Ectodermal cell (in vitro differentiated cells): Measurements from ENCODE around the gene SDS.

Experiments
- H3K27ac ChIP-seq: 2 replicates; pipeline ENCODE4 v1.7.0; 2013; ENCODE audit warnings: mild to moderate bottlenecking, low read depth, low read length; ENCODE audit not compliant: insufficient read depth, poor library complexity, severe bottlenecking
- H3K27me3 ChIP-seq: 2 replicates; pipeline ENCODE4 v1.7.0; 2013; ENCODE audit warnings: mild to moderate bottlenecking, low read length; ENCODE audit not compliant: insufficient read depth, control insufficient read depth, poor library complexity, severe bottlenecking
- H3K36me3 ChIP-seq: one replicate; pipeline ENCODE4 v1.7.0; 2013; ENCODE audit warnings: low read length; ENCODE audit not compliant: control insufficient read depth, insufficient read depth
- H3K4me1 ChIP-seq: one replicate; pipeline ENCODE4 v1.7.0; 2013; ENCODE audit warnings: low read length; ENCODE audit not compliant: control insufficient read depth, insufficient read depth
- H3K4me3 ChIP-seq: 2 replicates; pipeline ENCODE4 v1.7.0; 2013; ENCODE audit warnings: low read depth, low read length, control low read depth; ENCODE audit not compliant: insufficient read depth
- H3K9me3 ChIP-seq: 2 replicates; pipeline ENCODE4 v1.7.0; 2013; ENCODE audit warnings: mild to moderate bottlenecking, low read length, moderate library complexity; ENCODE audit not compliant: control insufficient read depth
- WGBS, 2 experiments: methylation state at CpG; one replicate each; pipeline ENCODE4 v1.1.7; 2013; ENCODE audit warnings: missing lambda C conversion rate in 2 of 2; 5-methylcytosine and 5-hydroxymethylcytosine counted together

SDS gene

GRCh38 chr12:113440336-113440735 is 36.6 kb upstream of the SDS start:
- Histone ChIP-seq H3K4me3 (no peak overlapping the region), H3K4me1 (no peaks in the 10 kb centered on the region), H3K27me3 (no peaks in the 10 kb centered on the region), H3K36me3 (no peaks in the 10 kb centered on the region), H3K27ac (no peak overlapping the region), H3K9me3 (no peaks in the 10 kb centered on the region)
- 86 to 93% methylated on average over 7 of the region's 7 CpGs for WGBS, 2 experiments

- Histone ChIP-seq H3K27ac (no peak overlapping the region), H3K4me3 (no peak overlapping the region), H3K4me1 (no peaks in the 10 kb centered on the region), H3K36me3 (no peaks in the 10 kb centered on the region), H3K27me3 (no peaks in the 10 kb centered on the region), H3K9me3 (no peaks in the 10 kb centered on the region)
- 49 to 50% methylated on average over 8 of the region's 8 CpGs for WGBS, 2 experiments
These were observed 35.9 kb upstream of the SDS start for GRCh38 chr12:113439606-113440030.

DNA sequence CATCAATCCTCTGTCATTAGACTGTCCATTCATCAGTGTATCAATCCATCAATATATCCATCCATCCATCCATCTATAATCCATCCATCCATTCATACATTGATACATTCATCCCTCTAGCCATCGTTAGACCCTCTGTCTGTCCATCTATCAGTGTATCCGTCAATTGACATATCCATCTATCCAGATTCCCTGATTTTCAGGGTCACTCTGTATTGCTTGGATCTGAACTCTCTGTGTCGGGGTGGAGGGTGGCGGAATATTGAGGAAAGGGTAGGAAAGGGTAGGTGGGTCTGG is 35.6 kb upstream of the SDS start:
- Histone ChIP-seq H3K27me3 (no peaks in the 10 kb centered on the region), H3K36me3 (no peaks in the 10 kb centered on the region), H3K27ac (no peak overlapping the region), H3K4me3 (no peak overlapping the region), H3K9me3 (no peaks in the 10 kb centered on the region), H3K4me1 (no peaks in the 10 kb centered on the region)
- WGBS, 2 experiments = 46 to 54% methylated on average over 4 of the region's 4 CpGs

- no peak overlapping the region for H3K4me3 ChIP-seq
- no peaks in the 10 kb centered on the region for H3K36me3 ChIP-seq
- H3K9me3 ChIP-seq = no peaks in the 10 kb centered on the region
- H3K4me1 ChIP-seq = no peaks in the 10 kb centered on the region
- H3K27ac ChIP-seq = no peak overlapping the region
- H3K27me3 ChIP-seq = no peaks in the 10 kb centered on the region
- 86 to 88% methylated on average over 4 of the region's 4 CpGs for WGBS, 2 experiments
These were observed 35.0 kb upstream of the SDS start for GRCh38 chr12:113438523-113439300.

DNA sequence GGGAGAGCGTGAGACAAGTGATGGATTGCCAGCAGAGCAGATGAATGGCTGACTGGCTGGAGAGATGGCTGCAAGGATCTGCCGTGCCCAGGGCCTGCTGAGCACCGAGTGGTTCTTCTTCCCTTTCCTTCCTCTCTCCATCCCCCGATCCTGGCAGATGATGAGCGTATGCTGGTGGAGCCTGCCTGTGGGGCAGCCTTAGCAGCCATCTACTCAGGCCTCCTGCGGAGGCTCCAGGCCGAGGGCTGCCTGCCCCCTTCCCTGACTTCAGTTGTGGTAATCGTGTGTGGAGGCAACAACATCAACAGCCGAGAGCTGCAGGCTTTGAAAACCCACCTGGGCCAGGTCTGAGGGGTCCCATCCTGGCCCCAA is 34.0 kb upstream of the SDS start:
- no peaks in the 10 kb centered on the region for H3K36me3 ChIP-seq
- H3K27ac ChIP-seq = no peak overlapping the region
- no peaks in the 10 kb centered on the region for H3K27me3 ChIP-seq
- H3K4me3 ChIP-seq = no peak overlapping the region
- H3K4me1 ChIP-seq = no peaks in the 10 kb centered on the region
- H3K9me3 ChIP-seq = no peaks in the 10 kb centered on the region
- WGBS, 2 experiments = 70 to 79% methylated on average over 9 of the region's 9 CpGs

- 87 to 88% methylated on average over 6 of the region's 6 CpGs for WGBS, 2 experiments
- Histone ChIP-seq H3K36me3 (no peaks in the 10 kb centered on the region), H3K27ac (no peak overlapping the region), H3K27me3 (no peaks in the 10 kb centered on the region), H3K4me3 (no peak overlapping the region), H3K4me1 (no peaks in the 10 kb centered on the region), H3K9me3 (no peaks in the 10 kb centered on the region)
These were observed 33.5 kb upstream of the SDS start for GRCh38 chr12:113436993-113437728.

DNA sequence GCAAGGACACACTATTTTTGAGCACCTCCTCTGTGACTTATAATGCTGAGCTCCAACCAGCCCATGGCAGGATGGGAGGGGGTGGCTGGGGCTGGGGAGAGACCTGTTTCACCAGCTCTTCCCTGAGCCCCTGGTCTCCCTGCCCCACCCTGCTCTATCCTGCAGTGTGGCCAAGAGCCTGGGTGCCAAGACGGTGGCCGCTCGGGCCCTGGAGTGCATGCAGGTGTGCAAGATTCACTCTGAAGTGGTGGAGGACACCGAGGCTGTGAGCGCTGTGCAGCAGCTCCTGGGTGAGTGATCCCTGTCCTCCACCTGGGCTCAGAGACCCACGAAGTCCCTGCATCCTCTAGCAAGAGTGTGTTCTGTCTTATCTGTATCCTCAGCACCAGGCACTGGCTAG is 32.9 kb upstream of the SDS start:
- Histone ChIP-seq H3K36me3 (no peaks in the 10 kb centered on the region), H3K9me3 (no peaks in the 10 kb centered on the region), H3K27me3 (no peaks in the 10 kb centered on the region), H3K4me3 (no peak overlapping the region), H3K27ac (no peak overlapping the region), H3K4me1 (no peaks in the 10 kb centered on the region)
- 93 to 95% methylated on average over 6 of the region's 6 CpGs for WGBS, 2 experiments

DNA sequence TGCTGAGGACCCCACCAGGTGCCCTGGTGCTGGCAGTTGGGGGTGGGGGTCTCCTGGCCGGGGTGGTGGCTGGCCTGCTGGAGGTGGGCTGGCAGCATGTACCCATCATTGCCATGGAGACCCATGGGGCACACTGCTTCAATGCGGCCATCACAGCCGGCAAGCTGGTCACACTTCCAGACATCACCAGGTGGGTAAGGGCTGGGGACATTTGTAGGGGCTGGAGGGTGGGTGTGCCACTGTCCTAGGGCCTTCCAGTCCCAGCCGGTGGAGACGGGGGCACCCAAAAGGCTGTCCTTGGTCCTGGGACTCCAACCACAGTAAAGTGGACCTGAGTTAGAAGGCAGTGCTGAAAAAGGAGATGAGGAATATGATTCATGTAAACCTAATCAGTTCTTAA is 31.7 kb upstream of the SDS start:
- H3K4me1 ChIP-seq = no peaks in the 10 kb centered on the region
- no peak overlapping the region for H3K4me3 ChIP-seq
- no peak overlapping the region for H3K27ac ChIP-seq
- WGBS, 2 experiments = 89 to 94% methylated on average over 5 of the region's 5 CpGs
- no peaks in the 10 kb centered on the region for H3K36me3 ChIP-seq
- H3K27me3 ChIP-seq = no peaks in the 10 kb centered on the region
- H3K9me3 ChIP-seq = no peaks in the 10 kb centered on the region

DNA sequence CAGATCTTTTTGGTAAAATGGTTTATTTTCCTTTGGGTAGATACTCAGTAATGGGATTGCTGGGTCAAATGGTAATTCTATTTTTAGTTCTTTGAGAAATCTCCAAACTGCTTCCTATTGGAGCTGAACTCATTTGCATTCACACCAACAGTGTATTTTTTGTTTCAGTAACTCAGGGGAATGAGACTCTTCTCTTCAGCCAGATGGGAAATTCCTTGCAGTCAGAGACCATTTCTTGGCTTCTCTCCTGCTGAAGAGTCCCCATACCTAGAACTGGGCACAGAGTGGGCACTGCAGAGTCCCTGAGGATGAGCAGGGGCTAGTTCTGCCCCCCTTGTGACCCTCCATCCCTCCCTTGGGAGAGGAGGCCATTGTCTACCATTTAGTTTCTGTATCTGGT is 29.3 kb upstream of the SDS start:
- no peaks in the 10 kb centered on the region for H3K9me3 ChIP-seq
- H3K4me1 ChIP-seq = no peaks in the 10 kb centered on the region
- no peak overlapping the region for H3K27ac ChIP-seq
- no peaks in the 10 kb centered on the region for H3K36me3 ChIP-seq
- H3K27me3 ChIP-seq = no peaks in the 10 kb centered on the region
- H3K4me3 ChIP-seq = no peak overlapping the region

DNA sequence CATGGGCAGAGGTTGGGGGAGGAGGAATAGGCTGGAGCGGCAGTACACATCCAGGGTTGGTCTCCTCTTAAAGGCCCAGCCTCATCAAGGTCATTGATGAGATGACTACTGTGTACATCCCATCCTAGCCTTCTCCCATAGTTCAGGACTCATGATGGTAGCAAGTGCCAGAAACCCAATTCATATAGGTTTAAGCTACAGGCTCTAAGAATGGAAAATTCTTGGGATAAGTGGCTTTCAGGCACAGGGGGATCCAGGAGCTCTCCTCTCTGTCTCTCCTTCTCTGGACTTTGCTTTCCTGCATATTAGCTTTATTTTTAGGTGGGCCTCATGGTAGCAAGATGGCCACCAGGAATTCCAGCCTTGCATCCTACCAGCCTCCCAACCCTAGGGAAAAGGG is 24.8 kb upstream of the SDS start:
- Histone ChIP-seq H3K36me3 (no peaks in the 10 kb centered on the region), H3K9me3 (no peaks in the 10 kb centered on the region), H3K27me3 (no peaks in the 10 kb centered on the region), H3K4me1 (no peaks in the 10 kb centered on the region), H3K27ac (no peak overlapping the region), H3K4me3 (no peak overlapping the region)
- WGBS, 2 experiments = 84 to 100% methylated on average over 1 of the region's 1 CpG
